Measurements from ENCODE around the gene ARFRP1. TPM values are rescaled to one million over a fixed set of nuclear protein-coding genes. Genes with fewer than 3 reads are reported as not detected.
"Not testable (repeated sequence)": the region's sequence is repeated elsewhere in the genome, so short reads cannot be mapped to it uniquely, and the experiment has no call there.

ARFRP1 gene
- total RNA-seq, 1 donor from 2014 or later: 52.2 TPM

- DNase-seq (ENCODE audit: low spot score): no peak
Observed at GRCh38 chr20:63657260-63657936, 50.4 kb downstream of the ARFRP1 start.

GRCh38 chr20:63656451-63656850, 51.3 kb downstream of the ARFRP1 start:
- DNase-seq (ENCODE audit: low spot score): no peak

- DNase-seq (ENCODE audit: low spot score): no peak
Observed at GRCh38 chr20:63655249-63655648, 52.5 kb downstream of the ARFRP1 start.

GRCh38 chr20:63653974-63654668, 53.7 kb downstream of the ARFRP1 start:
- DNase-seq (ENCODE audit: low spot score): no peak

- peak; percentile 87 for DNase-seq (ENCODE audit: low spot score)
Observed at GRCh38 chr20:63653041-63653973, 54.5 kb downstream of the ARFRP1 start, which contains the start of gene STMN3. TSS of gene STMN3 (minus strand) at chr20:63653424. CDS start at chr20:63653345, 79 bp downstream.

GRCh38 chr20:63652192-63652980, 55.4 kb downstream of the ARFRP1 start:
- no peak for DNase-seq (ENCODE audit: low spot score)

- no peak for DNase-seq (ENCODE audit: low spot score)
Observed at GRCh38 chr20:63651942-63652191, 55.9 kb downstream of the ARFRP1 start.

- not testable (repeated sequence) for DNase-seq (ENCODE audit: low spot score)
Observed at GRCh38 chr20:63650486-63650885, 57.3 kb downstream of the ARFRP1 start.

- no peak for DNase-seq (ENCODE audit: low spot score)
Observed at GRCh38 chr20:63648895-63649589, 58.7 kb downstream of the ARFRP1 start.

Other genes starting within 250 kb of the ARFRP1 start
- 0.46 TPM for gene KCNQ2, start 235.3 kb downstream of the ARFRP1 start, total RNA-seq
- gene EEF1A2, start 208.9 kb downstream of the ARFRP1 start, total RNA-seq: 56.3 TPM
- 793 TPM for gene PPDPF, start 187.2 kb downstream of the ARFRP1 start, total RNA-seq
- gene PTK6, start 170.6 kb downstream of the ARFRP1 start, total RNA-seq: 11.0 TPM
- not detected for gene SRMS, start 160.2 kb downstream of the ARFRP1 start, total RNA-seq
- 1.4 TPM for gene FNDC11, start 153.8 kb downstream of the ARFRP1 start, total RNA-seq
- 48.9 TPM for gene HELZ2, start 133.7 kb downstream of the ARFRP1 start, total RNA-seq
- 12.1 TPM for gene GMEB2, start 80.9 kb downstream of the ARFRP1 start, total RNA-seq
- gene STMN3, start 54.6 kb downstream of the ARFRP1 start, total RNA-seq: 11.1 TPM
- gene RTEL1, start 49.7 kb downstream of the ARFRP1 start, total RNA-seq: 30.2 TPM
- 3.2 TPM for gene TNFRSF6B, start 11.3 kb downstream of the ARFRP1 start, total RNA-seq
- gene ZGPAT, start 63 bp upstream of the ARFRP1 start, total RNA-seq: 34.7 TPM
- 14.8 TPM for gene LIME1, start 28.7 kb upstream of the ARFRP1 start, total RNA-seq
- 93.6 TPM for gene SLC2A4RG, start 31.8 kb upstream of the ARFRP1 start, total RNA-seq
- gene ZBTB46, start 123.3 kb upstream of the ARFRP1 start, total RNA-seq: 9.0 TPM
- not detected for gene ABHD16B, start 153.5 kb upstream of the ARFRP1 start, total RNA-seq
- 72.3 TPM for gene TPD52L2, start 157.3 kb upstream of the ARFRP1 start, total RNA-seq
- 53.0 TPM for gene DNAJC5, start 187.2 kb upstream of the ARFRP1 start, total RNA-seq
- 42.4 TPM for gene UCKL1, start 248.4 kb upstream of the ARFRP1 start, total RNA-seq

Data from mucosa of gallbladder (tissue), 1 donor.